ENCODE results near the gene TNFRSF9.

TNFRSF9 gene

DNA sequence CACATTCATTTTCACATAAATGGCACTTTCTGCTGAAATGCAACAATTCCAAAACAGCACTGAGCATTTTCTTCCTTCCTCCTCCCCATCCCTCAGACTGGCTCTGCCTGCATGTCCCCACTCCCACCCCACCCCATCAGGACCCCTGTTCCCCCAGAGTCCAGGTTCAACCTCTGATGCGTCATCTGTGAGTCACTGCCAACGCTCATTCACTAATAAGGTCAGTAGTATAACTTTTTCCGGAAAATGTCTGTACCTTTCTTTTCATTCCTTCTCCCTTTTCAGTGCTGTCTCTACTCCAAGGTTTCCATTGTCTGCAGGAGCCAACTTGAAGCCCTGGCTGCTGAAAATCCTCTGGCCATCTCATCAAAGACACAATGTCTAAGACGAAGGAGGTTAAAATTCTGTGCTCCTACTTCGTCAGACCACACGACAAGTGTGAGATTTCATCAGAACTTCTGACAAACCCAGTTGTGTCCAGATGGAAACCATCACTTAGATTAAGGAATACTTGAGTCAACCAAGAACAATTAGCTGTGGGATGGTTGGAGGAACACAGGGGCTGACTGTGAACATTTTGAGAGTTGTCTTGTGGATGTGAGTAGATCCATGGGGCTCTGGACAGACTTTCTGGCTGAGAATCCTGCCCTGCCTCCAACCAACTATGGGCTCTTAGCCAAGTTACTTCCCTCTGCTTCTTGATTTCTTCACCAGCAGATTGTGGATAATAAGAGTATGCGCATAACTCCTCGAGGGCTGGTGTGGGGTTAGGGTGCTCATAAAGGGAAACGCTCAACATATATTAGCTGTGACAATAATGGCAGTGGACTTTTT is 52.2 kb downstream of the TNFRSF9 start:
- Histone ChIP-seq H3K79me2 (ENCODE audit: insufficient read depth, low read length) (no peaks in the 10 kb centered on the region), H3K9me3 (ENCODE audit: low read length) (no peaks in the 10 kb centered on the region), H3K27me3 (ENCODE audit: insufficient read depth, low read length) (no peaks in the 10 kb centered on the region), H3K9me2 (ENCODE audit: low read depth, low read length) (no peaks in the 10 kb centered on the region), H3K9ac (ENCODE audit: low read length) (no peak overlapping the region), H3K4me2 (ENCODE audit: low read length) (no peak overlapping the region), H3F3A (ENCODE audit: insufficient read depth, low read length) (no peaks in the 10 kb centered on the region), H4K20me1 (ENCODE audit: insufficient read depth, low read length) (no peaks in the 10 kb centered on the region), H3K4me1 (ENCODE audit: insufficient read depth, low read length, severe bottlenecking) (no peaks in the 10 kb centered on the region), H3K36me3 (ENCODE audit: insufficient read depth, low read length) (no peaks in the 10 kb centered on the region), H2AFZ (ENCODE audit: low read length) (no peak overlapping the region), H3K27ac (ENCODE audit: low read depth, low read length, poor library complexity, severe bottlenecking) (no peak overlapping the region), H3K4me3 (ENCODE audit: low read depth, low read length, poor library complexity, severe bottlenecking) (no peak overlapping the region)
- TF ChIP-seq, protein P1, sequence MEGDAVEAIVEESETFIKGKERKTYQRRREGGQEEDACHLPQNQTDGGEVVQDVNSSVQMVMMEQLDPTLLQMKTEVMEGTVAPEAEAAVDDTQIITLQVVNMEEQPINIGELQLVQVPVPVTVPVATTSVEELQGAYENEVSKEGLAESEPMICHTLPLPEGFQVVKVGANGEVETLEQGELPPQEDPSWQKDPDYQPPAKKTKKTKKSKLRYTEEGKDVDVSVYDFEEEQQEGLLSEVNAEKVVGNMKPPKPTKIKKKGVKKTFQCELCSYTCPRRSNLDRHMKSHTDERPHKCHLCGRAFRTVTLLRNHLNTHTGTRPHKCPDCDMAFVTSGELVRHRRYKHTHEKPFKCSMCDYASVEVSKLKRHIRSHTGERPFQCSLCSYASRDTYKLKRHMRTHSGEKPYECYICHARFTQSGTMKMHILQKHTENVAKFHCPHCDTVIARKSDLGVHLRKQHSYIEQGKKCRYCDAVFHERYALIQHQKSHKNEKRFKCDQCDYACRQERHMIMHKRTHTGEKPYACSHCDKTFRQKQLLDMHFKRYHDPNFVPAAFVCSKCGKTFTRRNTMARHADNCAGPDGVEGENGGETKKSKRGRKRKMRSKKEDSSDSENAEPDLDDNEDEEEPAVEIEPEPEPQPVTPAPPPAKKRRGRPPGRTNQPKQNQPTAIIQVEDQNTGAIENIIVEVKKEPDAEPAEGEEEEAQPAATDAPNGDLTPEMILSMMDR (IDR thresholded peaks at IDR 0.05; ENCODE audit: low read length), result no peak
- no peak for TF ChIP-seq EZH2 (IDR thresholded peaks at IDR 0.05; ENCODE audit: borderline replicate concordance, low read length)

DNA sequence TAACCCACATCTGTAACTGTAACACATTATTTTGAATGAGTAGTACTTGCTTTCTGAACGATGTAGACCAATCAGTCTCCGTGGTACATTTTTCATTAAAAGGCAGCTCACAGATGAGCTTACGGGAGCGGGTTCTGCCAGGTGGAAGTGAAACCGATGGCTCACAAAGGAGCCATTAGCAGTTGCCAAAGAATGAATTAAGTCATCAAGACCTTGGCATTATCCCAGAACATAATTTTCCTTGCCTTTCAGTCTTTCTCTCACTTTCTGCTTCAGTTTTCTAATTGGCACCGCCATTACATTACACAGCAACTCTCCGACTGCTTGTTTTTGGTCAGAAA is 54.3 kb downstream of the TNFRSF9 start:
- Histone ChIP-seq H3K4me3 (ENCODE audit: low read depth, low read length, poor library complexity, severe bottlenecking) (no peak overlapping the region), H2AFZ (ENCODE audit: low read length) (no peak overlapping the region), H4K20me1 (ENCODE audit: insufficient read depth, low read length) (no peaks in the 10 kb centered on the region), H3K36me3 (ENCODE audit: insufficient read depth, low read length) (no peaks in the 10 kb centered on the region), H3K27me3 (ENCODE audit: insufficient read depth, low read length) (no peaks in the 10 kb centered on the region), H3K27ac (ENCODE audit: low read depth, low read length, poor library complexity, severe bottlenecking) (no peak overlapping the region), H3K9me3 (ENCODE audit: low read length) (no peaks in the 10 kb centered on the region), H3K4me2 (ENCODE audit: low read length) (no peak overlapping the region), H3K4me1 (ENCODE audit: insufficient read depth, low read length, severe bottlenecking) (no peaks in the 10 kb centered on the region), H3K9ac (ENCODE audit: low read length) (no peak overlapping the region), H3K9me2 (ENCODE audit: low read depth, low read length) (no peaks in the 10 kb centered on the region), H3F3A (ENCODE audit: insufficient read depth, low read length) (no peaks in the 10 kb centered on the region), H3K79me2 (ENCODE audit: insufficient read depth, low read length) (no peaks in the 10 kb centered on the region)
- no peak for TF ChIP-seq EZH2 (IDR thresholded peaks at IDR 0.05; ENCODE audit: borderline replicate concordance, low read length)
- TF ChIP-seq, protein P1 (IDR thresholded peaks at IDR 0.05; ENCODE audit: low read length), result no peak

DNA sequence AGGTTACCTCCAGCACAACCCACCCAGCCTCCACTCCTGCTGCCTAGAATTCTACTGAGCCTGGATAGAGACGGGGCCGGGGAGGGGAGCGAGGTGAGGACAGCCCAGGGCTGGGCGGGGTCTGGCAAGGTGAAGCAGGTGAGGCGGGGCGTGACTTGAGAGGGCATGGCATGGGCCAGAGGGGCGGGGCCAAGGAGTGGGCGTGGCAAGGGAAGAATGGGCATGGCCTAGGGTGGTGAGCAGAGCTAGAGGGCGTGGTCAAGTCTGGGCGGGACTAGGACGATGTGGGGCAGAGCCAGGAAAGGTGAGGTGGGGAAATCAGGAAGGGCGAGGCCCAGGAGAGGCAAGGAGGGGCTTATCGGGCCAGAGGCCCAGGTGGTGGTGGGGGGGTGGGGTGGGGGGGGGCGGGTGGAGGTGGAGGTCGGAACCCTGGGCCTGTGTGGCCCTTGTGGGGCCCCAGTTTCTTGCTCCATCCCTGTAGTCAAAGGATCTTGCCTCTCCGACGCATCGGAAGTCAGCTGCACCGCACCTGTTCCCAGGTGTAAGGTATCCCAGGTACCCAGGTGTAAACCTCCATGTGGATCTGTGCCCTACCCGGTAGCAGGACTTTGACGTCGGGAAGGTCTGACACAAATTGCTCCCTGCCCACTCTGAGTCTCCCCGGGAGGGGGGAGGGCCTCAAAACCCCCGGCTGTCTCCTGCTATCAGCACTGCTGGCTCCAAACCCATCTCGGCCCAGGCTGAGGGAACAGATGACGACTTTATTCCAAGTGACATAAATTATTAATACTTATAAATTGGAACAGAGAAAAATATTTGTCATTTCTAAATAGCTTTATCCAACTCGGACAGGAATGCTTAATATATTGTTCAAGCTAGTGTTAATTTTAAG is 54.9 kb downstream of the TNFRSF9 start:
- Histone ChIP-seq H3K9me3 (ENCODE audit: low read length) (no peaks in the 10 kb centered on the region), H3K9me2 (ENCODE audit: low read depth, low read length) (no peaks in the 10 kb centered on the region), H3K4me1 (ENCODE audit: insufficient read depth, low read length, severe bottlenecking) (no peaks in the 10 kb centered on the region), H3K9ac (ENCODE audit: low read length) (no peak overlapping the region), H3K79me2 (ENCODE audit: insufficient read depth, low read length) (no peaks in the 10 kb centered on the region), H3K4me3 (ENCODE audit: low read depth, low read length, poor library complexity, severe bottlenecking) (no peak overlapping the region), H3K27ac (ENCODE audit: low read depth, low read length, poor library complexity, severe bottlenecking) (no peak overlapping the region), H4K20me1 (ENCODE audit: insufficient read depth, low read length) (no peaks in the 10 kb centered on the region), H3K27me3 (ENCODE audit: insufficient read depth, low read length) (no peaks in the 10 kb centered on the region), H3F3A (ENCODE audit: insufficient read depth, low read length) (no peaks in the 10 kb centered on the region), H3K36me3 (ENCODE audit: insufficient read depth, low read length) (no peaks in the 10 kb centered on the region), H2AFZ (ENCODE audit: low read length) (no peak overlapping the region), H3K4me2 (ENCODE audit: low read length) (no peak overlapping the region)
- TF ChIP-seq, protein P1 (IDR thresholded peaks at IDR 0.05; ENCODE audit: low read length), result no peak
- TF ChIP-seq EZH2 (IDR thresholded peaks at IDR 0.05; ENCODE audit: borderline replicate concordance, low read length), result no peak
